Measurements from ENCODE around the gene OR51F1. TPM values are rescaled to one million over a fixed set of nuclear protein-coding genes. Genes with fewer than 3 reads are reported as not detected.
"Not testable (repeated sequence)": the region's sequence is repeated elsewhere in the genome, so short reads cannot be mapped to it uniquely, and the experiment has no call there.

The OR51F1 gene
- total and polyA plus RNA-seq, 5 experiments from 2014 or later: not detected

DNA sequence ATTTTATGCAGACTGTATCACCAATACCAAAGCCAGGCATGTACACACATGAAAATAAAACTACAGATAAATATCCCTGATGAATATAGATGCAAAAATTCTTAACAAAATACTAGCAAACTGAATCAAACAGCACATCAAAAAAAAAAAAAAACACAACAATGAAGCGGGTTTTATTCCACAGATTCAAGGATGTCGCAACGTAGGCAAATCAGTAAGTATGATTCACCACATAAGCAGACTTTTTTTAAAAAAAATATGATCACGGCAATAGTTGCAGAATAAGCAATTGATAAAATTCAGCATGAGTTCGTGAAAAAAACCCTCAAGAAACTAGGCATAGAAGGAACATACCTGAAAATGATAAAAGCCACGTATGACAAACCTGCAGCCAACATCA is 21.3 kb downstream of the OR51F1 start:
- ATAC-seq: no peak
- Mint-ChIP-seq H3K4me3 (no peak overlapping the region), H3K4me1 (no peaks in the 10 kb centered on the region), H3K9me3 (no peaks in the 10 kb centered on the region), H3K36me3 (no peaks in the 10 kb centered on the region), H3K27ac (no peak overlapping the region), H3K27me3 (peaks cover 2 to 43% (median 6%) of the 10 kb centered on the region in 5 donors)
- POLR2A ChIA-PET: no interaction called here
- DNase-seq: no peak

- no peaks in the 10 kb centered on the region for H3K4me1 Mint-ChIP-seq
- no peak overlapping the region for H3K27ac Mint-ChIP-seq
- no peak for ATAC-seq
- DNase-seq: no peak
- H3K27me3 Mint-ChIP-seq: peaks cover 13 to 24% (median 17%) of the 10 kb centered on the region in 5 donors
- POLR2A ChIA-PET: no interaction called here
- H3K36me3 Mint-ChIP-seq: no peaks in the 10 kb centered on the region
- no peaks in the 10 kb centered on the region for H3K9me3 Mint-ChIP-seq
- H3K4me3 Mint-ChIP-seq: no peak overlapping the region
Measured at GRCh38 chr11:4740735-4741134, 29.0 kb downstream of the OR51F1 start.

GRCh38 chr11:4727171-4727570 is 42.6 kb downstream of the OR51F1 start:
- peaks cover 0 to 2% (median 0%) of the 10 kb centered on the region in 9 donors for H3K9me3 Mint-ChIP-seq
- ATAC-seq (no peak), DNase-seq (no peak)
- no peak overlapping the region for H3K4me3 Mint-ChIP-seq
- peaks cover 0 to 9% (median 6%) of the 10 kb centered on the region in 5 donors for H3K27me3 Mint-ChIP-seq
- no peak overlapping the region for H3K27ac Mint-ChIP-seq
- no peaks in the 10 kb centered on the region for H3K36me3 Mint-ChIP-seq
- no peaks in the 10 kb centered on the region for H3K4me1 Mint-ChIP-seq
- POLR2A ChIA-PET: no interaction called here

- H3K27ac Mint-ChIP-seq, DNase-seq, H3K9me3 Mint-ChIP-seq, ATAC-seq, H3K4me3 Mint-ChIP-seq, H3K36me3 Mint-ChIP-seq, H3K4me1 Mint-ChIP-seq, POLR2A ChIA-PET: not testable (repeated sequence)
- H3K27me3 Mint-ChIP-seq: peaks cover 9 to 24% (median 9%) of the 10 kb centered on the region in 5 donors
Measured at GRCh38 chr11:4722616-4723534, 46.9 kb downstream of the OR51F1 start.

Other genes with a start within 250 kb of the OR51F1 start
- gene OR52M1, start 224.7 kb downstream of the OR51F1 start, total RNA-seq: not detected
- not detected for gene OR52M1, start 224.7 kb downstream of the OR51F1 start, polyA plus RNA-seq
- gene OR52I2, start 188.2 kb downstream of the OR51F1 start, total RNA-seq: not detected
- gene OR52I2, start 188.2 kb downstream of the OR51F1 start, polyA plus RNA-seq: not detected
- gene OR52I1, start 175.9 kb downstream of the OR51F1 start, total RNA-seq: not detected
- not detected for gene OR52I1, start 175.9 kb downstream of the OR51F1 start, polyA plus RNA-seq
- gene TRIM68, start 161.7 kb downstream of the OR51F1 start, total RNA-seq: 10 to 100 TPM; 22.2 to 24.2 TPM
- gene TRIM68, start 161.7 kb downstream of the OR51F1 start, polyA plus RNA-seq: 10 to 100 TPM; 11.1 to 16.1 (median 12.1) TPM
- gene OR51D1, start 132.5 kb downstream of the OR51F1 start, total RNA-seq: not detected
- not detected for gene OR51D1, start 132.5 kb downstream of the OR51F1 start, polyA plus RNA-seq
- not detected for gene OR51E1, start 126.0 kb downstream of the OR51F1 start, total RNA-seq
- not detected for gene OR51E1, start 126.0 kb downstream of the OR51F1 start, polyA plus RNA-seq
- not detected for gene OR51E2, start 72.1 kb downstream of the OR51F1 start, total RNA-seq
- not detected for gene OR51E2, start 72.1 kb downstream of the OR51F1 start, polyA plus RNA-seq
- not detected for gene MMP26, start 65.2 kb downstream of the OR51F1 start, total RNA-seq
- not detected for gene MMP26, start 65.2 kb downstream of the OR51F1 start, polyA plus RNA-seq
- gene OR52R1, start 34.4 kb upstream of the OR51F1 start, total RNA-seq: not detected
- not detected for gene OR52R1, start 34.4 kb upstream of the OR51F1 start, polyA plus RNA-seq
- gene OR51F2, start 51.4 kb upstream of the OR51F1 start, total RNA-seq: not detected
- not detected for gene OR51F2, start 51.4 kb upstream of the OR51F1 start, polyA plus RNA-seq
- not detected for gene OR51S1, start 79.3 kb upstream of the OR51F1 start, total RNA-seq
- not detected for gene OR51S1, start 79.3 kb upstream of the OR51F1 start, polyA plus RNA-seq
- not detected for gene OR51T1, start 112.0 kb upstream of the OR51F1 start, total RNA-seq
- gene OR51T1, start 112.0 kb upstream of the OR51F1 start, polyA plus RNA-seq: not detected
- not detected for gene OR51A7, start 133.8 kb upstream of the OR51F1 start, total RNA-seq
- gene OR51A7, start 133.8 kb upstream of the OR51F1 start, polyA plus RNA-seq: not detected
- not detected for gene OR51G2, start 149.4 kb upstream of the OR51F1 start, total RNA-seq
- gene OR51G2, start 149.4 kb upstream of the OR51F1 start, polyA plus RNA-seq: not detected
- not detected for gene OR51G1, start 154.4 kb upstream of the OR51F1 start, total RNA-seq
- not detected for gene OR51G1, start 154.4 kb upstream of the OR51F1 start, polyA plus RNA-seq
- not detected for gene OR51A4, start 177.7 kb upstream of the OR51F1 start, total RNA-seq
- not detected for gene OR51A4, start 177.7 kb upstream of the OR51F1 start, polyA plus RNA-seq
- not detected for gene OR51A2, start 185.8 kb upstream of the OR51F1 start, total RNA-seq
- not detected for gene OR51A2, start 185.8 kb upstream of the OR51F1 start, polyA plus RNA-seq
- gene OR51L1, start 224.9 kb upstream of the OR51F1 start, total RNA-seq: not detected
- gene OR51L1, start 224.9 kb upstream of the OR51F1 start, polyA plus RNA-seq: not detected

All from naive thymus-derived CD8-positive, alpha-beta T cell (primary cell).